AG10803 (cell line): ENCODE results near the gene STXBP3.
"Not testable (repeated sequence)": the region's sequence is repeated elsewhere in the genome, so short reads cannot be mapped to it uniquely, and the experiment has no call there.

Source experiments
- DNase-seq: peaks from one replicate; pipeline ENCODE4 v3.0.0; 2010; ENCODE audit warnings: low read depth
- H3K4me3 ChIP-seq: 2 replicates; pipeline ENCODE4 v1.5.1; 2011; ENCODE audit warnings: mild to moderate bottlenecking, low read length, control low read depth
- CTCF ChIP-seq: conservative IDR thresholded peaks from 2 replicates; pipeline ENCODE4 v1.5.1; 2011; ENCODE audit warnings: mild to moderate bottlenecking, low read length, control low read depth, inconsistent platforms

The STXBP3 gene

DNA sequence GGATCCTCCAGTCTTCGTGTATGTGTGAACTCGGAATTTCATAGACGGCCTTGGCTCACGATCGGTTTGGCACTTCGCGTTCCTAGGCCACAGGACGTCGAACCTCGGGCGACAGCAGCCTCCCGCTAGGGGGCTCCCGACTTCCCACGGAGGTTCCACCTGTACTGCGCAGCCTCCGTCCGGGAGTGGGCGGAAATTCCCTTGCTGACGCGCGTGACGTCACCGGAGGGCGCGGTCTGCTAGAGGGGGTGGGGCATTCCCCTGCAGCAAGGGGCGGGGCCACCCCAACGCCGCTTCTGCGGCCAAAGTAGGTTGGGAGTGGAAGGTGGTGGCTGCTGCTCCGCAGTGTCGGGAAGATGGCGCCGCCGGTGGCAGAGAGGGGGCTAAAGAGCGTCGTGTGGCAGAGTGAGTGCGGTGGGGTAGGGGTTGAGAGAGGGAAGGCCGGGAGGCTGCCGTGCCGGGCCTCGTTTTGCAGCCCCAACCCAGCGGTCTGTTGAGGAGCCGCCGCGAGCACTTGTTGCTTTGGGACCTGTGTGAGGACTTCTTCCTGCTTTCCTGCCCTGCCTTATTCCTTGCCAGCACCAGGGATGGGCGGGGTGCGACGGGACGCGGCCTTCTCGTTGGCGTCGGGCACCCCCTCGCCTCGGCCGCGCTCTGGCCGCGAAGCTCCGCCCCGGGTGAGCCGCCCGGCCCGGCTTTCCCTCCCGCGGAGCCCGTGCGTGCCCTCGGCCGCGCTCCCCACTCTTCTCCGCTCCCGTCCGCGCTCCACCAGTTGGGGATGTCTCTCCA lies at the start of gene STXBP3:
Gene STXBP3, plus strand, starts transcription at position 293 of the 789 bp plus-strand sequence. Its CDS starts 64 bp downstream, at position 357.
- DNase-seq: peak; percentile 97
- peak; percentile 90 for TF ChIP-seq CTCF
- H3K4me3 ChIP-seq: peak within 1 kb of the TSS; percentile 95

DNA sequence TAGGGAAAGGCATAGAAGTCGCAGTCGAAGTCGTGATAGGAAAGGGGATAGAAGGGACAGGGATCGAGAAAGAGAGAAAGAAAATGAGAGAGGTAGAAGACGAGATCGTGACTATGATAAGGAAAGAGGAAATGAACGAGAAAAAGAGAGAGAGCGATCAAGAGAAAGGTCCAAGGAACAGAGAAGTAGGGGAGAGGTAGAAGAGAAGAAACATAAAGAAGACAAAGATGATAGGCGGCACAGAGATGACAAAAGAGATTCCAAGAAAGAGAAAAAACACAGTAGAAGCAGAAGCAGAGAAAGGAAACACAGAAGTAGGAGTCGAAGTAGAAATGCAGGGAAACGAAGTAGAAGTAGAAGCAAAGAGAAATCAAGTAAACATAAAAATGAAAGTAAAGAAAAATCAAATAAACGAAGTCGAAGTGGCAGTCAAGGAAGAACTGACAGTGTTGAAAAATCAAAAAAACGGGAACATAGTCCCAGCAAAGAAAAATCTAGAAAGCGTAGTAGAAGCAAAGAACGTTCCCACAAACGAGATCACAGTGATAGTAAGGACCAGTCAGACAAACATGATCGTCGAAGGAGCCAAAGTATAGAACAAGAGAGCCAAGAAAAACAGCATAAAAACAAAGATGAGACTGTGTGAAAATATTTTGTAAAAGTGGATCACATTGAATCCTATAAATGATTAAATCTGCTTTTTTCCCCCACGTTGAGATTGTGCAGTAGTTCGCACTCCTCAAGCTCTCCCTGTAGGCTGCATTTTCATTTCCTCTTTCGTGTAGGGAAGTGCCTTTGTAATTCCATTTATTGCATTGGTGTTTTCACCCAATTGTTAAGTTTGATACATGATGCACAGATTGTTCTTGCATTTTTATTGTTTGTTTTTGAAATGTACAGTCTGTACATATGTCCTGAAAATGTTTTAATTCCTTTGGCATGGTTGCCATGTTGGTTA lies 46.8 kb upstream of the STXBP3 start:
- no peak overlapping the region for H3K4me3 ChIP-seq
- DNase-seq: no peak
- no peak for TF ChIP-seq CTCF

DNA sequence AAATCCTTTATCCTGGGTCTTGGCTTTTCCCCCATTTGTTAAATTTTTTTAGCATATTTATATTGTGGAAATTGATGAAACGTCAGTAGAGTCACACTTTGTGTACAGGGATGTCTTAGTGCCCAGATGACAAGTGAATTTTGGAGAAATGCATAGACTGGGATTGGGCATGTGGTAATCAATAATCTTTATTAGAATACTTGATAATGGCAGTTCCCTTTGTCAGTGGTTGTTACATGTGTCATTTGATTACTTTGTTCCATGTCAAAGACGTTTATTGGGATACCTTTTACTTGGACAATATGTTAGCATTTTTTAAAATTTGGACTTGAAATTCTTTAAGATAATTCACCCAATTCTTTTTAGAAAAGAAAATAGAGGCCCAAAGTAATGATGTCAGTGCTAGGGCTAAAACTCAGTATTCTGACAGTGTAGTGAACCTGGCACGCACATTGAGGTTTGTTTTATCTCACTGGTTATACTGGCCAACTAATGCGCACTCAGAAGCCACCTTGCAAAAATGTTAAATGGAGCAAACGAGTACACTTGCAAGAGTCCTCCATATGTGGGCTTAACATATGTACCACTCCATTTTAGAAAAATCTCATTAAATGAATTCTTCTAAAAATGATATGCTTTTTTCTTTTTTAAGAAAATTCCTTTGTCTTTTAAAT lies 45.2 kb upstream of the STXBP3 start:
- no peak overlapping the region for H3K4me3 ChIP-seq
- no peak for TF ChIP-seq CTCF
- no peak for DNase-seq

DNA sequence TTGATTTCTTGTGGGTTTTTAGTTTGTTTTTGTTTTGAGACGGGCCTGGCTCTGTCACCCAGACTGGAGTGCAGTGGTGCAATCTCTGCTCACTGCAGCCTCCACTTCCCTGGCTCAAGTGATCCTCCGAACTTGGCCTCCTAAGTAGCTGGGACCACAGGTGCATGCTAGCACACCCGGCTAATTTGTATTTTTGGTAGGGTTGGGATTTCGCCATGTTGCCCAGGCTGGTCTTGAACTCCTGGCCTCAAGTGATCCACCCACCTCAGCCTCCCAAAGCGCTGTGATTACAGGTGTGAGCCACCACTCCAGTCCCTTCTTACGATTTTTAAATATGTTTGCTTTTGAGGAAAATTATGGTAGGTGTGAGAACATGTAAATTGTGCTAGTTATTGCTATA lies 44.4 kb upstream of the STXBP3 start:
- H3K4me3 ChIP-seq, DNase-seq: not testable (repeated sequence)

- no peak for TF ChIP-seq CTCF
- DNase-seq: no peak
- H3K4me3 ChIP-seq: no peak overlapping the region
Observed at GRCh38 chr1:108703939-108704338, 42.5 kb upstream of the STXBP3 start.

- peak; percentile 73 for DNase-seq
Observed at GRCh38 chr1:108704496-108704895, 42.0 kb upstream of the STXBP3 start.

More at GRCh38 chr1:108704496-108704895, 42.0 kb upstream of the STXBP3 start:
- no peak for TF ChIP-seq CTCF
- no peak overlapping the region for H3K4me3 ChIP-seq
